Embryonic facial prominence (tissue), 1 donor: ENCODE measurements around the gene OSGEP.
"Not testable (repeated sequence)": the region's sequence is repeated elsewhere in the genome, so short reads cannot be mapped to it uniquely, and the experiment has no call there.

Experiments used
- DNase-seq: peaks from one replicate; pipeline ENCODE4 v3.0.0-alpha.2; 2016; ENCODE audit errors: extremely low spot score

The OSGEP gene

DNA sequence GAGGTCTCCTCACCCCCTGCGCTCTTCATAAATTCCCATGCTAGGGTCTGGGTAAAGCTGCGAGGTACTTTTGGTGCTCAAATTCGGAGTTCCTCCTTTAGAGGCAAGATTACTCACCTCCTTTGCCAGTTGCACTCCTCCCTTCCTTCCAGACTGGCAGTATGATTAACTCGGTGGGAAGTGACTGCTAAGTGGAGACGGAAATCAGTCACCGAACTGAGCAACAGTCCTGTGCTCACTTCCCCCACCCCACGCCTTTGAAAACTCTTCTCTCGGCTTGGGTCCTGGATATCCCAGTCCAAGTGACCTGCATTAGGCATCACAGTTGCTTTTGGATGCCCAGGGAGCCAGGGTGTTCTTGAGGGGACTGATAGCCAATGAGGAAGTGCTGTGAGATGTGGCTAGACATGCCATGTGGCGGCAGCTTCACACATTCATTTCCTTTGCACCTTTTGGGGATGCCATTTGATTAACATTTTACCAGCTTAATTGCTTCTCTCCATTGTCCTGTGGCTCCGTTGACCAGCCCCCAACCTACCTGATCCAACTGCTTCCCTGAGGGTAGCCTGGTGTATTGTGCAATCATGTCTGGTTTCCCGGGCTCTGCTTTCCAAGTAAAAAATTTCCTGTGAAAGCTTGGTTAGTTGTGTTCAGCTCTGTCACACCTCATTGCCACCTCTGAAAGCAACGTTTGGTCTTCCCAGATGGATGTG is 15.4 kb upstream of the OSGEP start:
- no peak for DNase-seq

DNA sequence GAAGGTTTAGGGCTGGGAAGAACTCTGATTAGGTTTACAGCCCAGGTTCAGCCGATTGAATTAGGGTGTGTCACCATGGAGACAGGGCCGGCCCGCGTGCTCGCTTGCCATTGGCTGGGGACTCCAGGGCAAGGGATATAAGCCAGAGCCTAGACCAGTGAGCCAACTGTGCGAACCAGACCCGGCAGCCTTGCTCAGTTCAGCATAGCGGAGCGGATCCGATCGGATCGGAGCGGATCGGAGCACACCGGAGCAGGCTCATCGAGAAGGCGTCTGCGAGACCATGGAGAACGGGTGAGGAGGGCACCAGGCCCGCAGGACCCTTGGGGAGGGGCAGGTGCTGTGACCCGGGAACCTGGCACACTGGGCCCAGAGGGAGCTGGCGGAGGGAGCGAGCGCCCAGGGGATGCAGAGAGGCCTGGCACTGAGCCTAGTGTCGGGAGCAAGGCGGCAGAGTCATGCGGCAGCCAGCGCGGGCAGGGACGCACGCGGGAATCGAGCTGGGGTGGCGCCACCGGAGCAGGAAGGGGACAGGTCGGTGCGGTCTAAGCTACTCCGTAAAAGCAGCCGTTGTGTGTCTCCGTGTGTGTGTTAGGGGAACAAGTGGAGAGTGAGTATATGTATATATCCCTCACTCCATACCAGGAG is 14.8 kb upstream of the OSGEP start, which contains the start of gene PNP:
Gene PNP, plus strand, starts transcription at position 165 of the 648 bp plus-strand sequence. Its CDS starts 119 bp downstream, at position 284.
- peak; percentile 24 for DNase-seq

DNA sequence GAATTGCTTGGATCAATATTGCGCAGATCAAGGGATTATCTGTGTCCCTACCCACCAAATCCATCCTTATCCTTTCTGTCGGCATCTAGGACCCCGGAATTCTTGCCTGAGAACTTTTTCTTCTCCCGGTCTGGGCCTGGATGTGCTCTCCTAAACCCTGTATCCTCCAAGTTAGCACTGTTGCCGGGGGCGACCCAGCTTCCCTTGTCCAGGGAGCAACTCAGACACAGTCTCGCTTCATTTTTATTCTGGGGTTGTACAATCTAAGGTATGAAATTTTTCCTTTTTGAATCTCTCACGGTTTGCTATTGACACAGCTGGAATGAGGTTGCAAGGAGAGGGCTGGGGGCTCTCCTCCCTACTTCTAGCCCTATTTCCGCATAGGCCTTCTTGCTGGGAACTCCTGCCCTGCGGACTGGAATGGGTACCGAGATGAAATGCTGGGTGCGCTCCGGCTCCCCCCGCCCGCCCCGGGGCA is 14.2 kb upstream of the OSGEP start:
- DNase-seq = no peak

DNA sequence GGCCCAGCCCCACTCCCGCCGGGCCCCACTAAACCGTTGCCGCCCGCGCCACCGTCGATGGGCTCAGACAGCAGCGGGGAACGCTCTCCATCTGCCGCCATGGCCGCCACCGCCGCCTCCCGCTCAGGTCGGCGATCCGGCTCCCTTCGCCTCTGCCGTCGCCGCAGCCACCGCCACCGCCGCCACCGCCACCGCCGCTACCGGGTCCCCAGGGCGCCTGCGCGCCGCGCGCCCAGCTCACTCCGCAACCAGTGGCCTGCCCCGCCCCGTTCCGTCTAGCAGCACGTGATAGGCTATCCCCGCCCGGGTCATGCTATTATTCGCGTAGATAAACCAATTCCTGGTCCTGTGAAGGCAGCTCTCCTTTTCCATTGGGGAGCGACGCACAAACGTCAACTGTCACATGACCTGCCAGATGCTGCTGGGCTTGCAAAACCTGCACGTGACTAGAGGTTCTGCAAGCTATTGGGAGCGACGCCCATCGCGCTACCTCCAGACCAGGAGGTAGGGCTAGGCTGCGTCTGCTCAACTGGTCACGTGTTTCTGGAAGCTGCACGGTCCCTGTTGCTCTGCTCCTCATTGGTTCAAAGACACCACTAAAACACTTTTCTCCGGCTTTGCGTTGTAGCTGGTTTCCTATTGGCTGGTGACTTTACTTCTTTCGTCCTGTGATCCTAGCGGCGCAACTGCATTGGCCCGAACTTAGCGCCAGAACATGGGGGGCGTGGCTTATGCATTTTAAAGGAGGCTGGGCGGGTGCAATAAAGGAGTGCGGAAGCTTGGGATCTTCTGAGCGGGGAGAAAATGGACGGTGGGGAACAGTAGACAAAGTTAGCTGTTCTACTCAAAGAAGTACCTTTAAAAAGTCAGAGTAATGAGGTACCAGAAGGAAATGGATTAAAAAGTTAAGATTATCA is 6.9 kb upstream of the OSGEP start, which contains the start of gene PIP4P1:
Gene PIP4P1, minus strand, starts transcription at position 210 of the 917 bp plus-strand sequence. Its CDS starts 109 bp downstream, at position 101.
- peak; percentile 100 for DNase-seq

DNA sequence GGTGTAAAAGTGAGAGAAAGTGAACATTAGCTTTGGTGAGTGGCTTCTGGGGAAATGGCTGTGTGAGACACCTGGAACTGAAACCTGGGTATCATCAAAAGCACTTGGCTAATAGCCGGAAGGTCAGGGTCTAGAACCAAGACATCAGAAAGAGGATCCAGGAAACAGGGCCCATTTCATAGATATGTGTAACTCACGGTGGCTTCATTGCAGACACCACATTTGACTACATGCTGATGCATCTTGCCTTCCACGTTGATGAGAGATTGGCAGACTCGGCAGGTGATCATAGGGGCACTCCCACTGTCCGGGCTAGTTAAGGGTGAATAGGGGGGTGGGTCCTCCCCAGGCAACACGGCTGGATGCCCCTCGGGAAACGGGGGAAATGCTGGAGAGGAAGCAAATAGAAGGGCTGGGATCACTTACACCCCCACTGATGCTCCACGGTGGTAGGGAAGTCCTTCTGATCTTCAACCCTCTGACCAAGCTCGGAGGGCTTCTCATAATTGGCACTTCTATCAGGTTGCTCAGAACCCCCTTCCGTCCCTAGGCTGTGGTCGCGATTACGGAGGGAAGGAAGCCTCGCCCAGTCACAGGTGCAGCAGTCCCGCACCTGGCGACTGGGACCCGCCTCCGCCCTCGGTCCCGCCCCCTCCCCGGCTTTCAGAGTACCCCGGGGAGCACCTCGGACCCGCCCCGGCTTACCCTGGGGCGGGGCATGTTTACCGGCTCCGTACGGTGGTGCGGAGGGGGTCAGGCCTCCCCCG is 6.0 kb upstream of the OSGEP start:
- no peak for DNase-seq

DNA sequence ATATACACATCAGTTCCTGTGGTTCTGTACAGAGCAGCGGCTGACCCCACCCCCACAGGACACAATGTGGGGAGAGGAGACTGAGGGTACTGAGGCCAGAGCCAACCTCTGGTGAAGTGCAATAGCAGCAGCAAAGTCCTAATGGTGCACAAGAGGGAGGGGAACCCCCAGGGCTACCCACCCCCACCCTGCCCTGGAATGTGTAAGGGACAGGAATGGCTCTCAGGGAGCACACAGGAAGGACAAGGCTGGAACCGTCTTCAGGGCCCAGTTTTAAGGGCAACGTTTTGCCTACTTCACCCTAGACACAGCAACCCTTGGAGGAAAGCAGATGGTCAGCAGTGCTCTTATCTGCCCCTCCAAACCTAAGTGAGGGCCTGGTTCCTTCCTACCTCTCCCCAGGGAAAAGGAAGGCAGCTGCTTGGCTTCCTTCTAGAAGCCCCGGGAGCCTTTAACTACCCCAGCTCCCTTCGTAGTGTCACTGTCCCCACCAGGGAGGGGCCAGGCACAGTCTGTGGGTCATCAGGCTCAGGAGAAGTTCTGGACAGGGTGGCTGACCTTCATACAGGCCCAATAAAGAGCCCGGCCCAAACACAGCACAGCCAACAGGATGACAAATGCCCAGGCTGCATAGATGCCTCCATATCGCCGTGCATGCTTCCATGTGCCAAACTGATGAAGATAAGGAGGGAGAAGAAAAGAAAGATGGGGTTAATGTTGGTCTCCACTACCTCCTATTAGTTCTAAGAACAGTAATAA is 3.6 kb upstream of the OSGEP start:
- DNase-seq = no peak

DNA sequence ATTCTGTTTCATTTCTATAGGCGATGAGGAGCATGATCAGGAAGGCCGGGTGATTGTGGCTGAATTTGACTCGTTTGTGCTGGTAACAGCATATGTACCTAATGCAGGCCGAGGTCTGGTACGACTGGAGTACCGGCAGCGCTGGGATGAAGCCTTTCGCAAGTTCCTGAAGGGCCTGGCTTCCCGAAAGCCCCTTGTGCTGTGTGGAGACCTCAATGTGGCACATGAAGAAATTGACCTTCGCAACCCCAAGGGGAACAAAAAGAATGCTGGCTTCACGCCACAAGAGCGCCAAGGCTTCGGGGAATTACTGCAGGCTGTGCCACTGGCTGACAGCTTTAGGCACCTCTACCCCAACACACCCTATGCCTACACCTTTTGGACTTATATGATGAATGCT is 2.4 kb upstream of the OSGEP start:
- no peak for DNase-seq

DNA sequence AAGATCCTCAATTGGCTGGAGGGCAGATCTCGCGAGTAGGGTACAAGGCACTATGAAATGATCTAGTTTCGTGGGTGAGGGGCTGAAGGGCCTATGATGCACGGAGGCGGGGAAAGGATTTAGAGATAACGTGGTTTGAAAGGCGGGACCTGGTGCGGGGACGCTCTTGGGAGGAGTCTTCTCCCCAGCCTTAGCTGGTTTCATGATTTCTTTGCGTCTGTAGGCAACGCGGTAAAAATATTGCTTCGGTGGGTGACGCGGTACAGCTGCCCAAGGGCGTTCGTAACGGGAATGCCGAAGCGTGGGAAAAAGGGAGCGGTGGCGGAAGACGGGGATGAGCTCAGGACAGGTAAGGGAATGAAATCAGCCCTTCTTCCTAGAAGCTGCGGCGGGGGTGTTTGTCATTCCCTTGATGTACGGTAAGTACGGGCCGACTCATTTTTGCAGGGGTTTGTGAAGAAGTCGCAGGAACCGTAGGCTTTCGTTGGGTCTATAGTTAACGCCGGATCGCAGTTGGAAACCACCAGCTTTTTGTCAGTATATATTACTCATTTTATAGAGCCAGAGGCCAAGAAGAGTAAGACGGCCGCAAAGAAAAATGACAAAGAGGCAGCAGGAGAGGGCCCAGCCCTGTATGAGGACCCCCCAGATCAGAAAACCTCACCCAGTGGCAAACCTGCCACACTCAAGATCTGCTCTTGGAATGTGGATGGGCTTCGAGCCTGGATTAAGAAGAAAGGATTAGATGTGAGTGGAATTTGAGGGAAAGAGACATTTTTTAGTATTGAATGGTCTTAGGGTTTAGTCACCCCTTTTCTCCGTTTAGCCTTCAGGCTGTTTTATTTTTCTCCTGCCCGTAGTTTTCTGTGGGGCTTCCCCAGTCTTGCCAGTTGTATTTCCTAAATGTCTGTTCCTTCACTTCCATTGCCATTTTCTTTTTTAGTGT is 1.0 kb upstream of the OSGEP start:
- DNase-seq = peak; percentile 33

DNA sequence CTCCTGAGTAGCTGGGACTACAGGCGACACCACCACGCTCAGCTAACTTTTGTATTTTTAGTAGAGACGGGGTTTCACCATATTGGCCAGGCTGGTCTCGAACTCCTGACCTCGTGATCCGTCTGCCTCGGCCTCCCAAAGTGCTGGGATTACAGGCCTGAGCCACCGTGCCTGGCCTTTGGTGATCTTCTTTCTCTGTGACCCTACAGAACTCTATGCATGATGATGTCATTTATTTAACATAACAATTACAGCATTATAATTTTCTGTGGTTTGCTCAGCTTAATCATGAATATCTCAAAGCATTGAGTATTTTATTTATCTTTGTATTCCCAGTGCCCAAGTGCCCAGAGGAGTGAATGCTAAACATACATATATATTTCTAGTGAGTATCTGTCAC is 1.8 kb downstream of the OSGEP start:
- DNase-seq = not testable (repeated sequence)

DNA sequence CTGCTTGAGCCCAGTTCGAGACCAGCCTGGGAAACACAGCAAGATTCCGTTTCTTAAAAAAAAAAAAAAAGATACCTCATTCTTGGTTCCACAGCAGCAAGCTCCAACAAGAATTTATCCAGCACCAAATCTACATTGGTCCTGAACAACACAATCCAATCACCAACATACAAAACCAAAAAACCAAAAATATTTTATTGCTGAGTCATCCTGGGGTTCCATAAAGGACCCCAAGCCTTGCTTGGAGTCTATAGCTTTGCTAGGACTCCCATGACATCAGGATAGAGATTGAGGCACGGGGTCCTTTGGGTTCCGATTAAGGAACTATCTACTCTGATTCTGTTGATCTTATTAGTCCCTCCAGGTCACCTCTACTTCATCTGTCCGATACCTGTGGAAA is 7.7 kb downstream of the OSGEP start:
- DNase-seq = no peak

DNA sequence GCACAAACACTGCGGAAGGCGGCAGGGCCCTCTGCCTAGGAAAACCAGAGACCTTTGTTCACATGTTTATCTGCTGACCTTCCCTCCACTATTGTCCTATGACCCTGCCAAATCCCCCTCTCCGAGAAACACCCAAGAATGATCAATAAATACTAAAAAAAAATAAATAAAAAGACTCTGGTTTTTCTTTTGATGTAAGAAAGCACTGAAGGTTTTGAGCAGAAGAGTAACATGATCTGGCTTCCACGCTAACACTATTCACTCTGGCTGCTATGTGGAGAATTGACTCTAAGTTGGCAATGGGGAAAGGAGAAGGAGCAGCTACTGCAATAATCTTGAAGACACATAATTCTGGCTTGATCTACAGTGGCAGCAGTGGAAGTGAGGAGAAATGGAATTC is 11.0 kb downstream of the OSGEP start:
- not testable (repeated sequence) for DNase-seq

DNA sequence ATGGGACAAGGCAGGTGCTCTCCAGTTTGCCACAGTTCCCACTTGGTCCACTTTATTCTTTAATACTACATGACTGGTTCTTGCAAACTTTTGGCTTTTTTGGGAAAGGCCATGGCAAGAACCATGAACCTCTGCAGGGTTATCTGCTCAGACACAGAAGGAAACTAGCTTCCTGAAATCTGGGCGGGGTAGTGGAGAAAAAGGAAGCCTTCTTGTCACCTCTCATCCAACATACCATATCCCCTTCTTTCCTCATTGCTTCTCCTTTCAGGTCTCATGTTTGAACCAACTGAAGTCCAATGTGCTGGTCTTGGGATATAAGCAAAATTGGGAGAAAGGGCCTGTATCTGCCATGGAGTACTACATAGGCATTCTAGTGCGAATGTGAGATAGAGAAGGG is 13.2 kb downstream of the OSGEP start:
- DNase-seq = no peak

DNA sequence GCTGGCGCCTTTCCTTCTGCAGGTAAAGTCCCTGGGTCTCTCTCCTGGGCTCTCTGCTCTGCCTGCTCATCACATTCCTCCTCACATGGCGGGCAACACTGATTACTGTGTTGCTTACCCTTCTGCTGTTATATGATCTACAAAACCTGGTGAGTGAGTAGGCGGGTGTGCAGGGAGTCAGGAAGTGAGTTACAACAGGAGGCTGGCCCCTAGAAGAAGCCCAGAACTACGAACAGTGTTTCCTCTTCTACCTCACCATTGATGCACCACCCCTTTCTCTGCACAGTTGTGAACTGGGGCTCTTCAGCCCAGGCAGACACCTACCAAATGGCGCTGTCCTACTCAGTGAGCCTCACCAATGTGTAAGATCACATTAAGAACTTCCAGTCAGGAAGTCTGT is 13.7 kb downstream of the OSGEP start:
- DNase-seq = no peak

DNA sequence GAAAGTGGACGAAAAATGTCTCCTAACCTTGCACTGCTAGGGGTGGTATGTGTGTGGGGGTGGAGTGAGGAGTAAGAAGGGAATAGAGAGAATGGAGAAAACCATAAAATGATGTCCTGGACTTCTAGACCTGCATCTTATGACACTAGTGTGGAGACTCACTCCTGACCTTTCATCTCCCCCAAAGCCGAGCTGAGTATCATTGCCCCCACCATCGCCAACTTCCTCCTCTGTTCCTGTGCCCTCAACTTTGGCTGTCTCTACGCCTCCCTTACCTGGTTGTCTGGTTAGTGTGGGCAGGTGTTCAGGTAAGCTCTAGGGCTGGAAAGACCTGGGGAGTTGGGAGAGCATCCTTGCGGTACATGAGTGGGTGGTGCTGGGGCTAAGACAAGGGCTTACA is 14.1 kb downstream of the OSGEP start:
- no peak for DNase-seq

DNA sequence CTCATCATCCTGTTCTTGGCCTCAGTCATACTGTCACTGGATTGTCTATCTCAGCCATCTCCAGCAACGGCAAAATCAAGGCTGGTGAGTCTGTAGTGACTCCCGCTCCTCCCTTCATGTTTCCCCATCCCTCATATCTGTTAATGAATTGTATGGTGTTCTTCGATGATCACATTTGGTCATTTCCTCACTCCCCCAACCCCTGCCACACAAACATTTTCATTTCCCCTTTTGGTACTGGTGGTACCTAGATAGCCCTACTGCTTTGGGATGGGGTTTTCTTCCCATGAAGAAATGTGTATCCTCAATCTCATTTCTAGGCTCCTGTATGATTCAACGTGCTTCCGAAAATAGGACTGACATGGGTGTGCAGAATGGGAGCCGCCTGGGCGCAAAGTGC is 15.9 kb downstream of the OSGEP start:
- no peak for DNase-seq

DNA sequence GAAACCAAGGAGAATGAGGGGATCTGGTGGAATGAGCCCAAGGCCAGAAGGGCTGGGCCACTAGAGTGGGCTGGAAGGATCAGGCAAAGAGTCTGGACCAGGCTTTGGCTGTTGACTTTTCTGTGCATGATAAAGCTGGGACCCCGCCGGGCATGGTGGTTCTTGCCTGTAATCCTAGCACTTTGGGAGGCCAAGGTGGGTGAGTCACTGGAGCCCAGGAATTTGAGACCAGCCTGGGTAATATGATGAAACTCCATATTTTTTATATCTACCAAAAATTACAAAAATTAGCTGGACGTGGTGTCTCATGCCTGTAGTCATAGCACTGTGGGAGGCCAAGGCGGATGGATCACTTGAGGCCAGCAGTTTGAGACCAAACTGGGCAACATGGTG is 18.3 kb downstream of the OSGEP start:
- DNase-seq = no peak

DNA sequence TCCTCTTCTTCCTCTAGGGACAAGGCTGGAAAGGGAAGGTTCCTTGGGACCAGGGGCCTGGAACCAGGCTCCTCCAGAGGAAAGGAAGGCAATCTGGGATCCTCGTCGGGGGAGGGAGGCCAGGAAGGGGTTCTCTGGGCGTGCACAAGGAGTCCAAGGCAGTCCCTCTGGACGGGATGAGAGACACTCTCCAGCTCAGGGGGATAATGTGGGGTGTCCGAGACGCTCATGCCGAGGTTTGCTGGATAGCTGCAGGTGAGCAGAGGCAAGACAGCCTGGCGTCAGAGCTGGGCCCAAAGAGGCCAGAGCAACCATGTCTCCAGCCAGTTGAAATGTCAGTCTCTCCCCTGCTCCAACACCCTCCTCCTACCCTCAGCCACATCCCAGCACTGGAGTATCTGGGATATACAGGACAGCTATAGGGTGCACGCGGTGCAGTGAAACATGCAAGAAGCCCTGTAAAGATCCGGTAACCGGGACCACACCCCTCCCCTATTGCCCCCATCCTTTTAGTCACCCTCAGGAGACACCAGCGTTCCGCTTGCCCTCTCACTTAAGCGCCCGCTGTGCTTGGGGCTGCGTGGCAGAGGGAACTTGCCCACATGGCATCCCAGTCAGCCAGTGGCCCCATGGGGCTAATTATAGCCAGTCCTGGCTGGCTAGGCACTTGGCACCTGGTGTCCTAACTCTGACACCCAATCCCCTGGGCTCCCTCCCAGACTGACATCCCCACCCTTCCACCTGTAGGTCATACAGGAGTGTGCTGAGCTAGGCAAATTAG is 18.8 kb downstream of the OSGEP start, which contains the start of gene KLHL33:
Gene KLHL33, minus strand, starts transcription at position 585 of the 781 bp plus-strand sequence. Its CDS starts 355 bp downstream, at position 230.
- DNase-seq = no peak
